ENCODE data around the gene MEST. TPM values are rescaled to one million over a fixed set of nuclear protein-coding genes. Genes with fewer than 3 reads are reported as not detected.

MEST gene, protein sequence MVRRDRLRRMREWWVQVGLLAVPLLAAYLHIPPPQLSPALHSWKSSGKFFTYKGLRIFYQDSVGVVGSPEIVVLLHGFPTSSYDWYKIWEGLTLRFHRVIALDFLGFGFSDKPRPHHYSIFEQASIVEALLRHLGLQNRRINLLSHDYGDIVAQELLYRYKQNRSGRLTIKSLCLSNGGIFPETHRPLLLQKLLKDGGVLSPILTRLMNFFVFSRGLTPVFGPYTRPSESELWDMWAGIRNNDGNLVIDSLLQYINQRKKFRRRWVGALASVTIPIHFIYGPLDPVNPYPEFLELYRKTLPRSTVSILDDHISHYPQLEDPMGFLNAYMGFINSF
- total RNA-seq: 1.1 and 3.2 TPM in 2 replicates

DNA sequence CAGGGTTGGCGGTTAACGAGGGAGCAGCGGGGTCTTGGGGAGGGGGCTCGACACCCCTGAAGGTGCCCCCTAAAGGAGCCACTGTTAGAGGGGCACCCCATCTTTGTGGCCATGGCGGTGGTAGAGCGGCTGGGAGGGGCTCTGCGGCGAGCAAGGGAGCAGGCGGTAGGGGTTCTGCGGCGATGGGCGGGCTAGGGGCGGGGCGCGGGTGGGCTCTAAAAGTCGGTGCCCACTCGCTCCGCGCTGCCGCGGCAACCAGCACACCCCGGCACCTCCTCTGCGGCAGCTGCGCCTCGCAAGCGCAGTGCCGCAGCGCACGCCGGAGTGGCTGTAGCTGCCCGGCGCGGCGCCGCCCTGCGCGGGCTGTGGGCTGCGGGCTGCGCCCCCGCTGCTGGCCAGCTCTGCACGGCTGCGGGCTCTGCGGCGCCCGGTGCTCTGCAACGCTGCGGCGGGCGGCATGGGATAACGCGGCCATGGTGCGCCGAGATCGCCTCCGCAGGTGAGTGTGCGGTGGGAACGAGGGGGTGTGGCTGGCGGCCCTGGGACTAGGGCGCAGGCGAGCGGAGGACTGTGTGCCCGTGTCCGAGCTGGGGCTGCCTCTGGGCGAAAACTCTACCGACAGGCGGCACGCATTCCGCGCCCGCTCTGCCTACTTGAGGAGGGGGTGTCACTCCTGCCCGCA, at the start of gene MEST:
MEST (plus strand) TSS at position 245 of the 682 bp plus-strand sequence; CDS start at position 474, 229 bp downstream.

Other genes with a start within 250 kb of the MEST start
- not detected in 2 replicates for gene CPA2, start 225.2 kb upstream of the MEST start, total RNA-seq
- 0.25 TPM in 1 of 2 replicates, not detected in the other for gene CPA4, start 198.9 kb upstream of the MEST start, total RNA-seq
- gene CPA5, start 147.3 kb upstream of the MEST start, total RNA-seq: not detected in 2 replicates
- not detected in 2 replicates for gene CPA1, start 111.6 kb upstream of the MEST start, total RNA-seq
- 6.5 and 9.8 TPM in 2 replicates for gene CEP41, start 51.1 kb upstream of the MEST start, total RNA-seq
- 15.4 and 18.8 TPM in 2 replicates for gene COPG2, start 176.7 kb downstream of the MEST start, total RNA-seq
- gene TSGA13, start 194.5 kb downstream of the MEST start, total RNA-seq: not detected in 2 replicates
- not detected in 2 replicates for gene KLF14, start 242.1 kb downstream of the MEST start, total RNA-seq

Measured in bladder microvascular endothelial cell (primary cell).